GM19099 (cell line): ENCODE measurements around the gene CTAGE4.
"Not testable (repeated sequence)": the region's sequence is repeated elsewhere in the genome, so short reads cannot be mapped to it uniquely, and the experiment has no call there.

Source experiments
- POLR2A ChIP-seq: IDR thresholded peaks from 3 replicates; pipeline ENCODE4 v1.6.1; 2011; ENCODE audit warnings: low read depth; ENCODE audit not compliant: insufficient read length; ENCODE audit errors: extremely low read depth

Gene CTAGE4, protein sequence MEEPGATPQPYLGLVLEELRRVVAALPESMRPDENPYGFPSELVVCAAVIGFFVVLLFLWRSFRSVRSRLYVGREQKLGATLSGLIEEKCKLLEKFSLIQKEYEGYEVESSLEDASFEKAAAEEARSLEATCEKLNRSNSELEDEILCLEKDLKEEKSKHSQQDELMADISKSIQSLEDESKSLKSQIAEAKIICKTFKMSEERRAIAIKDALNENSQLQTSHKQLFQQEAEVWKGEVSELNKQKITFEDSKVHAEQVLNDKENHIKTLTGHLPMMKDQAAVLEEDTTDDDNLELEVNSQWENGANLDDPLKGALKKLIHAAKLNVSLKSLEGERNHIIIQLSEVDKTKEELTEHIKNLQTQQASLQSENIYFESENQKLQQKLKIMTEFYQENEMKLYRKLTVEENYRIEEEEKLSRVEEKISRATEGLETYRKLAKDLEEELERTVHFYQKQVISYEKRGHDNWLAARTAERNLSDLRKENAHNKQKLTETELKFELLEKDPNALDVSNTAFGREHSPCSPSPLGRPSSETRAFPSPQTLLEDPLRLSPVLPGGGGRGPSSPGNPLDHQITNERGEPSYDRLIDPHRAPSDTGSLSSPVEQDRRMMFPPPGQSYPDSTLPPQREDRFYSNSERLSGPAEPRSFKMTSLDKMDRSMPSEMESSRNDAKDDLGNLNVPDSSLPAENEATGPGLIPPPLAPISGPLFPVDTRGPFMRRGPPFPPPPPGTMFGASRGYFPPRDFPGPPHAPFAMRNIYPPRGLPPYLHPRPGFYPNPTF

DNA sequence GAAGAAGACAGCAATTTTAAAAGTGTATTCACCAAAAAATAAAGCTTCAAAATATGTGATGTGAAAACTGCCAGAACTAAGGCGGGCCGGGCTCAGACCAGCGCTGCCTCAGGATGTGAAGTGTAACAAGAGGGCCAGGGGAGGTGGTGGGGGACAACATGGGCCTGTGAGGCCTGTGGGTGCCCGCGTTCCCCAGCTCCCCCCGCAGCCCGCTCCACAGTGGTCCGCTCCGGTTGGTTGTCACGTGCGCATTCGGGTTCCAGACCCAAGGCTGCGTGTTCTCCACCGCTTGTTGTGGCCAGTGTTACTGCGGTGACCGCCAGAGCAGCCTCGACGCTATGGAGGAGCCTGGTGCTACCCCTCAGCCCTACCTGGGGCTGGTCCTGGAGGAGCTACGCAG lies at the start of gene CTAGE4:
Gene CTAGE4, plus strand, starts transcription at position 301 of the 400 bp plus-strand sequence. Its CDS starts 38 bp downstream, at position 339.
- TF ChIP-seq POLR2A, result not testable (repeated sequence)

DNA sequence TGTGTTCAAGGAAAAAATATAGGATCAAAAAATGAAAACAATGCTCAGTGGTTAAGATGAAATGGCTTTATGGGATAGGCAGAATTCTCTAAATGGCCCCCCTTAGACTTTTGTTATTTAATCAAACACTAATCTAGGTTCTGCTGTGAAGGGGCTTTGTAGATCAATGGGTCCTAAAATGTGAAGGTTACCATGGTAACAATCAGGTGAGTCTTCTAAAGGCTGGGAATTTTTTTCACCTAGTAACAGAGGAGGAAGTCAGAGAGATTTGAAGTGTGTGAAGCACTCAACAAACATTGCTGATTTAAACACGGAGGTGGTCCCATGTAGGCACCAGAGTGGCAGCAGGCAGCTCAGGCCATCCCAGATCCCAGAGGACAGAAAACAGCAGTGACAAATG lies 49.1 kb upstream of the CTAGE4 start:
- TF ChIP-seq POLR2A, result no peak

DNA sequence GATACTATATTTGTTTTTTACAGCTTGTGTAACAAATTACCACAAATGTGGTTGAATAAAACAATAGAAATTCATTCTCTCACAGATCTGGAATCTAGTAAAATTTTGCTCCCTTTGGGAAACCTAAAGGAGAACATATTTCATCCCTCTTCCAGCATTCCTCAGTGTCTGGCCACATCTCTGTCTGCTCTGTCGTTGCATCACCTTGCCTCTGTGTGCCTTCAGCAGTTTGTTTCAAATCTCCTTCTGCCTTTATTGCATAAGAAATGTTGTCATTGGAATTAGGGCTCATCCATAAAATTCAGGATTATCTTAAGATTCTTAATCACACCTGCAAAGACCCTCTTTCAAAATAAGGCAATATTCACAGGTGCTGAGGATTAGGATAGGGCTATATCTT lies 45.8 kb upstream of the CTAGE4 start:
- no peak for TF ChIP-seq POLR2A

DNA sequence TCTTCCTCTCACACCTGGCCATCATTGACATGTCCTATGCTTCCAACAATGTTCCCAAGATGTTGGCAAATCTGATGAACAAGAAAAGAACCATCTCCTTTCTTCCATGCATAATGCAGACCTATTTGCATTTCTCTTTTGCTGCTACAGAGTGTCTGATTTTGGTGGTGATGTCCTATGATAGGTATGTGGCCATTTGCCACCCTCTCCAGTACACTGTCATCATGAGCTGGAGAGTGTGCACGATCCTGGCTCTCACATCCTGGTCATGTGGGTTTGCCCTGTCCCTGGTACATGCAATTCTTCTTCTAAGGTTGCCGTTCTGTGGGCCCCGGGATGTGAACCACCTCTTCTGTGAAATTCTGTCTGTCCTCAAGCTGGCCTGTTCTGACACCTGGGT lies 41.1 kb upstream of the CTAGE4 start:
- no peak for TF ChIP-seq POLR2A

DNA sequence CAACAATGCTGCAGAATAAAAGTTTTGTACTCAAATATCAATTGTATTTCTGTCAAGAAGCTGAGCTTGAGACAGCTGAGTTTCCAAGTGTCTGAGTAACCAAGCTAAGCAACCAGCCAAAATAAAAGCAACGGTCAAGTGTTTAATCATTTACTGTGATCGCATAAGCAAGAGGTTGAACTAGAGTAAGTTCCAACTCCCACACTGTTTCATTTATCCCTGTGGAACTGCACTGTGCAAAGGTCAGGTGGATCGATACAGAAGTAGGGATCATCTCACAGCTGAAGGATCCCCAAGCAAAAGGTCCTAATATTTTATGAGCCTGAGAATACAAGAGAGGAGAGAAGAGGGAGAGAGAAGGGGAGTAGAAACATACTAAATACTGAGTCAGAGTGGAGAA lies 38.8 kb upstream of the CTAGE4 start:
- TF ChIP-seq POLR2A, result no peak

DNA sequence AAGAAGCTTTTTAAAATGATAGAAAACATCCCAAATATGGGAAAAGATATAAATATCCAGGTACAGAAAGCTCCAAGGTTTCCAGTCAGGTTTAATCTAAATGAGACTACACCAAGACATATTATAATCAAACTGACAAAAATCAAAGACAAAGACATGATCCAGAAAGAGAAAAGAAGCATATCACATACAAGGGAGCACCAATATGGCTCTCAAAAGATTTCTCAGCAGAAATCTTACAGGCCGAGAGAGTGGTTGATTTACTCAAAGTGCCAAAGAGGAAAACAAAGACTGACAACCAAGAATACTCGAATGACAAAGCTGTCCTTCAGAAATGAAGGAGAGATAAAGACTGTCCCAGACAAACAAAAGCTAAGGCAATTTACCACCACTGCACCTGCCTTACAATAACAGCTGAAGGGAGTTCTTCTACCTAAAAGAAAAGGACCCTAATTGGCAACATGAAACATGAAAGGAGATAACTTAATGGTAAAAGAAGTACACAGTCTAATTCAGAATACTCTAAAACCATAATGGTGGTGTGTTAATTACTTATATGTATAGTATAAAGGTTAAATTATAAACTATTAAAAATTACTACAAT lies 34.9 kb upstream of the CTAGE4 start:
- TF ChIP-seq POLR2A, result no peak

DNA sequence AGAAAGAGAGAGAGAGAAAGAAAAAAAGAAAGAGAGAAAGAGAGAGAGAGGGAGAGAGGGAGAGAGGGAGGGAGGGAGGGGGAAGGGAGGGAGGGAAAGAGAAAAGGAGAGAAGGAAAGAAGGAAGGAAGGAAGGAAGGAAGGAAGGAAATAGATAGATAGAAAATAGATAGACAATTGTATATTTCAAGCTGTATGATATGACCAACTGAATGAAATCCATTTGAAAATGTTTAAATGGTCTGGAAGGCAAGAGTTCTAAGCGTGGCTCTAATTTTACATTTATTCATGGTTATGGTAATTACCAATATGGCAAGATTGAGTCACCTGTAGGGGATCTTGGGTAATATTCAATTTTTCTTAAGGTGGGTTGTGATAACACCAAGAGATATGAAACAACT lies 24.4 kb upstream of the CTAGE4 start:
- TF ChIP-seq POLR2A, result no peak

DNA sequence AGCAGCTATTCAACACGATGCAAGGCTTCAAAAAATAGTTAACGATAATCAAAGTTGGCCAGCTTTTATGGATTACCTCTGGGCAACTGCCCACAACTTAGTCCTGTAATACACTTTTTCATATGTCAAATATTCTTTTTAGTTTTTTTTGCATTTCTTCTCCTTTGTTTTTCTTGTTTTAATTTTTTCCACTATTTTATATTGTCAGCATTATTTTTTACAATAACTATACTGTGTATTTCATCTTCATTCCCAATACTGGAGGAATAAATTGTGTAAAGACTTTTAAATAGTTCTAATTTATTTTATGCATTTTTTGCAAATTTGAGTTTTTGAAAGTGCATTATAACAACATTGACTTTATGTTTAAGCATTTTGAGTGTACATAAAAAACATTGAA lies 18.5 kb upstream of the CTAGE4 start:
- no peak for TF ChIP-seq POLR2A

DNA sequence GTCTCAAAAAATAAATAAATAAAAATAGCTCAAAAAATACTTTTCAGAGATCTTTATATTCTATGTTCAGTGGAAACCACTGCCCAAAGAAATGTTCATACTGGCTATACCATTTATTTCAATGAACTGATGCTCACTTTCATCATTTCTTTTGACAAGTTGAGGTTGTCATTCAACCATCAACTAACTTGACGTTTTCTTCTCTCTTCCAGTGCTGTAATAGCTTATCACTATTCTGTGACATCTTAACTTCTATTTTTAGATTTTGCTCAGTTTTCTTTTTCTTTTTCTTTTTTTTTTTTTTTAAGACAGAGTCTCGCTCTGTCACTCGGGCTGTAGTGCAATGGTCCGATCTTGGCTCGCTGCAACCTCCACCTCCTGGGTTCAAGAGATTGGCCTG lies 8.7 kb upstream of the CTAGE4 start:
- TF ChIP-seq POLR2A, result no peak

DNA sequence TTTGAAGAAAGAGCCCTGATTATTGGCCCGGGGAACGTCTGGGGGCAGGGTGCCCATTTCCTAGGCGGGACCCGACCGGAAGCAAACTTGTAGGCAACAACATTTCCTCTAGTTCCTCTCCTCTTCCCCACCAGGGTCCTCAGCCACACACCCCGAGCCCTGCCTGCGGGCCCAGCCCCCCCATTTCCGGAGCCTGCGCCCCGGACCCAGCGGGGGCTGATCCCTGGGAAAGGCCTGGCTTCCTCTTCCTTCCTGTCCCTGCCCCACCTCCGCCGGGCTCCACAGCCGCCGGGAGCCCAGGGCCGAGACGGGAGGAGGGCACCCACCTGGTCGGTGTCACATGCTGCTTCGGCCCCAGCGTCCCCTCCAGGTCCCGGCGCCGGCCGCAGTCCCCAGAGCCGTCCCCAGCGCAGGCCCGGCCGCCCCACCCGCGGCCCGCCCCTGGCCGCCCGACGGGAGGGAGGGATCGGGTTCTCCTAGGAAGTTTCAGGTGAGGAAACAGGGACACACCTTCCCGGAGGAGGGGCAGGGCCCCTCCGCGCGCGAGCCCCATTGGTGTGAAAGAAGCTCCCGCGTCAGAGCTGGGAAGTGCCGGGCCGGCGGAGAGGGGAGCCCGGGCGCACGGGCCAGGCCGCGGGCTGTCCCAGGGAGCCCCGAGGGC lies 12.1 kb downstream of the CTAGE4 start, which contains the start of gene ARHGEF35:
Gene ARHGEF35, minus strand, starts transcription at position 622 of the 661 bp plus-strand sequence. CDS start 7,450 bp downstream, outside the sequence.
- not testable (repeated sequence) for TF ChIP-seq POLR2A
